Duodenal mucosa (tissue), 2 donors: ENCODE data around the gene TAF6L.
A peak's percentile ranks its signal among the peaks of the same experiment; 100 is the strongest.

Experiments used
- H3K27ac ChIP-seq: one replicate; pipeline ENCODE4 v1.7.0; 2013; ENCODE audit warnings: low read depth, low read length
- H3K27me3 ChIP-seq, 2 donors: one replicate each; pipeline ENCODE4 v1.7.0; 2013; ENCODE audit warnings: low read length in 2 of 2, control low read depth in 1 of 2; ENCODE audit not compliant: insufficient read depth in 2 of 2, control insufficient read depth in 1 of 2
- H3K36me3 ChIP-seq, 2 donors: one replicate each; pipeline ENCODE4 v1.7.0; 2013; ENCODE audit warnings: low read length in 2 of 2, control low read depth in 1 of 2; ENCODE audit not compliant: insufficient read depth in 2 of 2, control insufficient read depth in 1 of 2
- H3K4me1 ChIP-seq, 2 donors: one replicate each; pipeline ENCODE4 v1.7.0; 2013; ENCODE audit warnings: low read length in 2 of 2, control low read depth in 1 of 2; ENCODE audit not compliant: insufficient read depth in 2 of 2, control insufficient read depth in 1 of 2
- H3K4me3 ChIP-seq, 2 donors: one replicate each; pipeline ENCODE4 v1.7.0; 2013; ENCODE audit warnings: low read length in 2 of 2, low read depth in 1 of 2
- H3K9ac ChIP-seq, 2 donors: one replicate each; pipeline ENCODE4 v1.7.0; 2013; ENCODE audit warnings: low read length in 2 of 2, low read depth in 1 of 2
- H3K9me3 ChIP-seq, 2 donors: one replicate each; pipeline ENCODE4 v1.7.0; 2013; ENCODE audit warnings: low read length in 2 of 2, control low read depth in 1 of 2; ENCODE audit not compliant: control insufficient read depth in 1 of 2

Gene TAF6L

GRCh38 chr11:62787005-62787759, 16.0 kb downstream of the TAF6L start, which contains the start of gene TMEM179B:
TSS of gene TMEM179B (plus strand) at chr11:62787402. CDS start at chr11:62787432, 30 bp downstream.
- Histone ChIP-seq H3K27ac (peak within 1 kb of the TSS; percentile 96), H3K4me3 (peak within 1 kb of the TSS; percentile 77 to 99), H3K9me3 (no peaks in the 10 kb centered on the region), H3K4me1 (peaks cover 24 to 41% of the 10 kb centered on the region in 2 donors), H3K36me3 (peaks cover 17 to 30% of the 10 kb centered on the region in 2 donors), H3K27me3 (no peaks in the 10 kb centered on the region), H3K9ac (peak within 1 kb of the TSS; percentile 74 to 100)

DNA sequence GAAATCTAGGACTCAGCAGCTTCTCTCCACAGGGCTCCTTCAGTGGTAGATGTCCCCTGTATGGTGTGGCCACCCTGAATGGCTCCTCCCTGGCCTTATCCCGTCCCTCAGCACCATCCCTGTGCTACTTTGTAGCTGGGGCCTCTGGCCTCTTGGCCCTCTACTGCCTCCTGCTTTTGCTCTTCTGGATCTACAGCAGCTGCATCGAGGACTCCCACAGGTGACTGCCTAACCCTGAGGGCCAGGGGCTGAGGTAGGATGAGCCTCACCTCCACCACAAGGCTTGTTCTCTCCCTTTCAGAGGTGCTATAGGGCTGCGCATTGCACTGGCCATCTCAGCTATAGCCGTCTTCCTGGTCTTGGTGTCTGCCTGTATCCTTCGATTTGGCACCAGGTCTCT, 17.8 kb downstream of the TAF6L start:
- H3K27me3 ChIP-seq: no peaks in the 10 kb centered on the region
- H3K4me3 ChIP-seq: no peak overlapping the region
- peaks cover 30 to 45% of the 10 kb centered on the region in 2 donors for H3K4me1 ChIP-seq
- no peaks in the 10 kb centered on the region for H3K9me3 ChIP-seq
- no peak overlapping the region for H3K27ac ChIP-seq
- H3K36me3 ChIP-seq: peaks cover 13 to 37% of the 10 kb centered on the region in 2 donors
- H3K9ac ChIP-seq: no peak overlapping the region

- H3K36me3 ChIP-seq: peaks cover 19 to 43% of the 10 kb centered on the region in 2 donors
- H3K27ac ChIP-seq: no peak overlapping the region
- H3K9ac ChIP-seq: no peak overlapping the region
These were observed 18.4 kb downstream of the TAF6L start for GRCh38 chr11:62789576-62789975.

DNA sequence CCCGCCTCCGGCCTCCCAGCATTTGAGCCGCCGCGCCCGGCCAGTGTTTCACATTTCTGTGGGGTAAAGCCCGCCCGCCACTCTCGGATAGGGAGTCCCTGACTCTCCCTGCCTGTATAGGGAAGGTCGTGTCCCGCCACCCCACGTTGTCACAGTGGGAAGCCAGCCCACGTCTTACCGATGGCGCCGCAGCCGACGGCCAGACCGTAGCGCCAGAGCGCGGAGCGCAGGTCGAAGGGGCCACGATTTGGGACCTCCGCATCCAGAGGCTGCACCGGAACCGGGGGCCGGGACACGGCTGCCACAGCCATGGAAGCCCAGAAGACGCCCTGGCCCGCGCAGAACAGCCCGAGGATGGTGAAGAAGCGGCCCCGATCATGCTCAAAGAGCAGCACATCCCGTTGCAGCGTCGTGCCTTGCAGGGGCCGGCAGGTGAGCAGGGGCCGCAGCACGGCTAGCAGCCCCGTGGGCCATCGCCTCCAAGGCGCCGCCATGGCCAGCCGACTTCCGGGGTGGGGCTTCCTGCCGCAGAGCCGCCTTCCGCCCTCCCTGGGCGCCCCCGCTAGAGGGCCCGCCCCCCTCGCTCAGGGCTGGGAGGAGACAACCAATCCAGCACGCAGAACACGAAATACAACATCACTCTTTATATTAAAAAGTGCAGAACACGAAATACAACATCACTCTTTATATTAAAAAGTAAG, 20.5 kb downstream of the TAF6L start, which contains the start of gene TMEM223:
Gene TMEM223 (minus strand): TSS at position 506 of the 701 bp plus-strand sequence. CDS start 12 bp downstream, at position 494.
- Histone ChIP-seq H3K36me3 (peaks cover 36 to 64% of the 10 kb centered on the region in 2 donors), H3K4me1 (peaks cover 23 to 37% of the 10 kb centered on the region in 2 donors)

More at GRCh38 chr11:62789576-62789975, 18.4 kb downstream of the TAF6L start:
- Histone ChIP-seq H3K27me3 (no peaks in the 10 kb centered on the region), H3K9me3 (no peaks in the 10 kb centered on the region), H3K4me1 (peaks cover 30 to 45% of the 10 kb centered on the region in 2 donors), H3K4me3 (no peak overlapping the region)

GRCh38 chr11:62792202-62792575, 21.0 kb downstream of the TAF6L start:
- H3K27ac ChIP-seq: peak overlapping the region; percentile 13
- H3K36me3 ChIP-seq: peaks cover 36 to 69% of the 10 kb centered on the region in 2 donors
- H3K9me3 ChIP-seq: no peaks in the 10 kb centered on the region
- H3K9ac ChIP-seq: peak overlapping the region; percentile 3 to 28
- H3K27me3 ChIP-seq: no peaks in the 10 kb centered on the region
- H3K4me1 ChIP-seq: peaks cover 23 to 37% of the 10 kb centered on the region in 2 donors
- H3K4me3 ChIP-seq: peak overlapping the region; percentile 1 to 16

More for the DNA sequence above, 20.5 kb downstream of the TAF6L start, which contains the start of gene TMEM223:
- Histone ChIP-seq H3K9ac (peak within 1 kb of the TSS; percentile 71 to 96), H3K4me3 (peak within 1 kb of the TSS; percentile 88), H3K27ac (peak within 1 kb of the TSS; percentile 64), H3K9me3 (no peaks in the 10 kb centered on the region), H3K27me3 (no peaks in the 10 kb centered on the region)

GRCh38 chr11:62794201-62794775, 23.1 kb downstream of the TAF6L start:
- Histone ChIP-seq H3K27me3 (no peaks in the 10 kb centered on the region), H3K4me3 (no peak overlapping the region), H3K9me3 (no peaks in the 10 kb centered on the region), H3K4me1 (peaks cover 23 to 25% of the 10 kb centered on the region in 2 donors), H3K36me3 (peaks cover 44 to 84% of the 10 kb centered on the region in 2 donors), H3K9ac (no peak overlapping the region), H3K27ac (no peak overlapping the region)

DNA sequence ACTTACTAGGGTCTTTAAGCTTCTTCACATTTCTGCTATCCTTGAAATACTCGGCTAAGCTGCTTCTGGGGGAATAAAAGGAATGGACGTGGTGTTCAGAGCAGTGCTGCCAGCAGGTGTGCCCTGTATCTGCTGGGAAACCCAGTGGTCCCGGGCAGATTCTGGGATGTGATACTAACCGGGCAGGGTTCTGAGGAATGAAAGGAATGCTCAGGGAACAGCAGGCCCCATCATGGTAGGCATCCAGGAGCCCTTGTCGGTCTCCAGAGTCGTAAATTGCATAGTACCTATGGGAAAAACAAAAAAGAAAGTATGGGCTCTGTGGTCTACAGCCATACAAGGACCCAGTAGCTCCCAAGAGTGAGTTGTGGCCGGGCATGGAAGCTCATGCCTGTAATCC, 25.1 kb downstream of the TAF6L start:
- H3K4me1 ChIP-seq: peaks cover 8% of the 10 kb centered on the region in 2 donors
- H3K27ac ChIP-seq: no peak overlapping the region
- H3K9me3 ChIP-seq: no peaks in the 10 kb centered on the region
- no peaks in the 10 kb centered on the region for H3K27me3 ChIP-seq
- no peak overlapping the region for H3K9ac ChIP-seq
- H3K4me3 ChIP-seq: no peak overlapping the region
- H3K36me3 ChIP-seq: peaks cover 49 to 89% of the 10 kb centered on the region in 2 donors

GRCh38 chr11:62799486-62799885, 28.3 kb downstream of the TAF6L start:
- Histone ChIP-seq H3K9ac (no peak overlapping the region), H3K4me1 (peaks cover 11 to 12% of the 10 kb centered on the region in 2 donors), H3K27me3 (no peaks in the 10 kb centered on the region), H3K9me3 (no peaks in the 10 kb centered on the region), H3K27ac (no peak overlapping the region), H3K4me3 (no peak overlapping the region), H3K36me3 (peaks cover 52 to 81% of the 10 kb centered on the region in 2 donors)

DNA sequence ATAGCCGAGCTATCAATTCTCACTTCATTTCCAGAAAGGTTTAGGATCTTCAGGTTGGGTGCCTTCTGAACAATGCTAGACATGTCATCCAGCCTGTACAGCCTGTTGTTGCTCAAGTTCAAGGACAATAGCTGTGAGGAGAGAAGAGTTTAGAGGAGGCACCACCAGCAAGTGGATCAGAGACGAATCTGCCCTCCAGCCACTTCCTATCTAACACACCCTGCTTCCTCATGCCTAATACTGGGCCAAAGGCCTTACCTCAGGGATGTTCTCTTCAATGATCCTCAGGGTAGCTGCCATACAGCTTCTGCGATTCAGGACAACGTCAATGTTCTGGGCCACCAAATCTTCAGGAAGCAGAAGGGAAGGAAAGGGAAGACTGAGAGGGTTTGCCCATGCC, 29.9 kb downstream of the TAF6L start:
- H3K27ac ChIP-seq: no peak overlapping the region
- no peak overlapping the region for H3K9ac ChIP-seq
- no peaks in the 10 kb centered on the region for H3K9me3 ChIP-seq
- no peak overlapping the region for H3K4me3 ChIP-seq
- H3K36me3 ChIP-seq: peaks cover 38 to 65% of the 10 kb centered on the region in 2 donors
- H3K4me1 ChIP-seq: peaks cover 15 to 17% of the 10 kb centered on the region in 2 donors
- no peaks in the 10 kb centered on the region for H3K27me3 ChIP-seq
